ENCODE measurements around the gene SLC31A1.
"Not testable (repeated sequence)": the region's sequence is repeated elsewhere in the genome, so short reads cannot be mapped to it uniquely, and the experiment has no call there.

The SLC31A1 gene

DNA sequence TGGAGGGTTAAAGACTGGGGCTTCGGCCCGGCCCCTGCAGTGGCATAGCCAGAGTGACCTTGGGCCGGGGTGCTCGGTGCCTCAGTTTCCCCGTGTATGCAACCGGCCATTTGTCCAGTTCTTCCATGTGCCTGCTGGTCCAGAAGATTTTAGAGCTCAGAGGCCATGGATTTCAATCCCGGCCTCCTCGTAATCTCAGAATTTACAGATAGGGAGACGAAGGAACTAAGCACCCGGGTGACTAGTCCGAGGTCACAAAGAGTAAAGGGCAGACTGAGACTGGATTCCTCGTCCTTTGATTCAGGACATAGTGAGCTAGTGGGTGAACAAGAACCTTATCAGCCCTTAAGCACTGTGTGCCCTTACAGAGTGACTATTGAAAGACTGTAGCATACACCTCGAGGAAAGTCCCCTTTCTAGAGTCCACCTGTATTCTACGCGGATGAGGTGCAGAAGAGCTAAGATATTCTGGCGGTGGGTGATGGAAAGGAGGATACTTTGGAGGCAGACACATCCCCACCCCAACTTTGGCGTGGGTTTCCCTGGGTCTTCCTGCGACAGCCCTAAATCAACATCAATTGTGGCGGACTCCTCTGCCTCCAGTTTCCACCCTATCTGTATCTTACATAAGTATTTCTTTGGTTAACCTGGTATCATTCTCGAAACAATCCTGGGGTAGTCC lies 597 bp downstream of the SLC31A1 start:
- DNase-seq: no peak

DNA sequence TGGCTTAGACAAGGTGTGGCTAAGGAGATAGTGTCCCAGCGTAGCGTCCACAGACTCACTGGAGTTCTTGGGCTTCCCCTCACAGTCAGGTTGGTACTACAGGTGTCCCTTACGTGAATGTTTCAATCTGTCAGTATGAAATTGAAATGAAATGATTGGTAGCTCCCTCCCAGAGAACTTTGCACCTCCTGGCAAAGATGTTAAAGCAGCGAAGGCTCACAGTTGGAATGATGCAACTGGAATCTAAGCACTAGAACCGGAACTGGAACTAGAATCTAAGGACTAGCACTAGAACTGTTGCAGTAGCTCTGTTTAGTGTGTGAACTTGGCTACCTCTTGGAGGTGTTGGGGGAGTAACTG lies 1.1 kb downstream of the SLC31A1 start:
- DNase-seq: no peak

DNA sequence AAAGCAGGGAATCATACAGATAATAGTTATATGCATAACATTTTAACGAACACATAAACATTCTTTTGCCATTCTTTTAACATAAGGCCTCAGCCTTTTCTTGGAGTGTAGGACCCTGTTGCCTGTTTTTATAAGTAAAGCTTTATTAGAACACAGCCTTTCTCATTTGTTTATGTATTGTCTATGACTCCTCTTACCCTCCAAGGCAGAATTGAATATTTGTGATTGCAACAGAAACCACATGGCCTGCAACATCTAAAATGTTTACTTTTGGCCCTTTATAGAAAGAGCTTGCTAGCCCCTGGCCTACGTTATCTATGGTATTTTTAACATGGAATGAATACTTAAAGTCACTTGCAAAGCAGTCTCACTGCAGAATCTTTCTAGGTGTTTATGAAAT lies 2.6 kb downstream of the SLC31A1 start:
- DNase-seq: no peak

DNA sequence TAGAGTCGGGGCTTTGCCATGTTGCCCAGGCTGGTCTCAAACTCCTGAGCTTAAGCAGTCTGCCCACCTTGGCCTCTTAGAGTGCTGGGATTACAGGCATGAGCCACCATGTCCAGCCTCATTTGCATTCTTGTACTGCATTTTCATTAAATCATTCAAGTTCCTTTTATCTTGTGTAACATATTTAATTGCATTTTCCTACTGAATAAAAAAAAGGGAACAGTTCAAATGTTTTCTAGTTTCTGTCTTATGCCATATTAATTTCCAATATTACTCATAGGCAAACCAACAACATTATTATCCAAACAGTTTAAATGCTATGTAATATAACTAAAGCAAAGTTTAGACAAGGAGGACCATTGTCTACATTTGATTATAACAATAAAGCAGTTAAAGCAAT lies 6.1 kb downstream of the SLC31A1 start:
- no peak for DNase-seq

DNA sequence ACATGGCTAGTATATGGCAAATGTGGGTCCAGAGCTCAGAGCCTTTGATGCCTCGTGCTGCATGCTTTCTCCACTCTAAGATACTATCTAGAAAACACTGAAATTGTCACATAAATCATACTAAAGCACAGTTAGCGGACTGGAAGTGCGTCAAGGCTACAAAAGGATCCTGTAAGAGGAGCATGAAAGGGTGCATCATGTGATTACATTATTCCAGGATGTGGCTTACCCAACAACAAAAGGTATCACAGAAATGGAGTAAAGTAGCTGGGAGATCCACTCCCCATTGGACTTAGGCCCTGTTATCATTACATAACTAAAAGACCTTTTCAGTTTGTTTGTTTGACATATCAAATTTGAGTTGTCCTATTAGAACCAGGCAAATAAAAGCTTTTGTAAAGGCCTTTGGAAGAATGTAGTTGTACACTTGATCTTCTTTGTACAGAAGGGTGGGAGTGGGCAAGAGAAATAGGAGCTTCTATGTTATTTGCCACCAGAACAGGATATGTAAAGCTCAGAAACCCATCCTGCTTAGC lies 6.9 kb downstream of the SLC31A1 start:
- DNase-seq: no peak

DNA sequence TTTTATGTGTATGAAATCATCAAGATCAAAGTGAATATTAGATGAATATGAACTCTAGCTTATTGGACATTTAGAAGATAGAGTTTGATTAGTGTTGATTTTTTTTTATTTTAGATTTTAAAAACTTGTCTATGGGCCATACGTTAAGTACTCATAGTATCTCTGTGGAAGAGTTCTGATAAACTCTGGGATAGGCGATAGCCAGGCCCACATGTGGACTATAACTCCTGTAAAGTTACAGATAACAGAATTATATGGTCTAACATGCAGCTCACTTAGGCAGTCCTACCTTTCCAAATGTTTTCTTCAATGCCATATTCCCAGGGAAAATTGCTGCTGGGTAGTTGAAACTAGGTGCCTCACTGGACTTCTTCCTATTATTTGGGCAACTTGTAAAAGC lies 10.4 kb downstream of the SLC31A1 start:
- no peak for DNase-seq

DNA sequence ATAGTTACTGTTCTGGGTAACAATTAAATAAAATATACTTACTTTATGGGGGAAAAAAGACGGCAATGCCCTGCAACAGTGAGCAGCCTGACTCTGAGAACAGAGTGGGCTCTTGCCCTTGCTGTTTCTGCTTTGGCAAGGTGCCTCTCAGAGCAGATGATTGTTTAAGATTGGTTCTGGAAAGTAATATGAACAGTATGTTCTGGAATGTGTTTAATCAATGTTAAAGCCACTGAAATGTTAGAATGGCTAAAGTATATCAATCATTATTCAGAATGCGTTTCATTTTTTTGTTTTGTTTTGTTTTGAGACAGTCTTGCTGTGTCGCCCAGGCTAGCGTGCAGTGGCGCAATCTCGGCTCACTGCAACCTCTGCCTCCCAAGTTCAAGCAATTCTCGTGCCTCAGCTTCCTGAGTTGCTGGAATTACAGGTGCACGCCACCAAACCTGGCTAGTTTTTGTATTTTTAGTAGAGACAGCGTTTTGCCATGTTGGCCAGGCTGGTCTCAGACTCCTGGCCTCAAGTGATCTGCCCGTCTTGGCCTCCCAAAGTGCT lies 14.4 kb downstream of the SLC31A1 start:
- DNase-seq: not testable (repeated sequence)

DNA sequence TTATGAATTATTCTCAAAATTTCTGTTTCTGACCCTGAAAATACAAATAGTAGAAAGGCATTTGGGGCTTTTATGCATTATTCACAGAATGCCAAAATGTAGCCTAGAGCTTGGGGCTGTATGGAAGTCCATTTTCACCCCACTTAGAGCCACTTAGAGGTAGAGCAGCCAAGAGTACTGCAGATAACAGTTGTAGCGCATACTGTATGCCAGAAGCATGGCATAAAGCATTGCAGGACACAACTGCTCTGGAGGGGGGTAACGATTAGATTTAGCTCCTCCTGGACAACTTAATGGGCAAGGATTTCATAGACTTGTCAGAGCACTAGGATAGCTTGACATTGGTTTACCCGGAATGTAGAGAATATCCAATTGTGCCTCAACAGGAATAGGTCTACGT lies 15.7 kb downstream of the SLC31A1 start:
- DNase-seq: no peak

DNA sequence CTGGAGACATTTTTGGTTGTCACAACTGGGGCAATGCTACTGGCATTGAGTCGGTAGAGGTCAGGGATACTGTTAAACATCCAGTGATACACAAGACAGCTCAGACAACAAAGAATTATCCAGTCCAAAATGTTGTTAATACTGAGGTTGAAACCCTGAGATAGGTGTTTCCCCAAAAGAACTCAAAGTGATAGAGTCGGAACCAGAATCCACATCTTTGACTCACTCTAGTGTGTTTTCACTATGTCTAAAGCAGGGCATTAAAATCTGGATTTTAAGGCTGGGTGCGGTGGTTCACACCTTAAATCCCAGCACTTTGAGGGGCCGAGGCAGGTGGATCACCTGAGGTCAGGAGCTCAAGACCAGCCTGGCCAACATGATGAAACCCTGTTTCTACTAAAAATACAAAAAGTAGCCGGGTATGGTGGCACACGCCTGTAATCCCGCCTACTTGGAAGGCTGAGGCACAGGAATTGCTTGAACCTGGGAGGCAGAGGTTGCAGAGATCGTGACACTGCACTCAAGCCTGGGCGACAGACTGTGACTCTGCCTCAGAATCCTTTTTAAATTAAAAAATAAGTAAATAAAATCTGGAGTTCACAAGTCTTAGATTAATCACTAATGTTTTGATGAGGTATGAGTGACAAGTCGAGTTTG lies 17.0 kb downstream of the SLC31A1 start:
- no peak for DNase-seq

DNA sequence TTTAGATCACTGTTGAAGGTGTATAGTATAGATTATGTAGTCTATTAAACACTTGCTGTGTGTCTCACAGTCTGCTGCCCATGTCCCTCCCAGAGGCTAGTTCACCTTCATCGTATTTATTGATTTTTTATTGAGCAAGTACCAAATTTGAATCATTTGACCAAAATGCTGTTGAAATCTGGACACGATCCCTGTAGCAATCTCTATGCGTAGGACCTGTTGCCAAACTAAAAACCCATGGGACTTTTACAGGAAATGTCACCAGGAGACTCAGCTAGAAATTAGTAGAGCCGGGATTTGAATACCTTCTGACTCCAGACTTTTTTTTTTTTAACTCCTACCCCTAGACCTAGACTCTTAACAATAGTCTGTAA lies 17.5 kb downstream of the SLC31A1 start:
- DNase-seq: no peak

DNA sequence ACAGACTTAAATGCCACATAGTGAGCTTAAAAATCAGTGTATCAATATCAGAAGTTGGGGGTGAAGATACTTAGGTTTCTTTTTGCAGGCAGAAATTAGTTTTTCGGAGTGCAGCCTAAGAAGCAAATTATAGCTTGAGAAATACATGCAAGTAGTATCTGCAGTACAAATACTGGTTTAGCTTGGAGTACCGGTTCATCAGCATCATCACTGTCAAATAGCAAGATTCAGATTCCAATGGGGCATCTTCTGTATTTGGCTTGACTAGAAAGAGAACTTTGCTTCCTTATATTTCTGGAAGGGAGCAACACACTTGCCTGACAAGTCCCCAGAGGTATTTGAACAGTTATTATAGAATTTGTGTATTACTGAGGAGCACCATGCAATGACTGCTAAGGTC lies 19.8 kb downstream of the SLC31A1 start:
- no peak for DNase-seq

DNA sequence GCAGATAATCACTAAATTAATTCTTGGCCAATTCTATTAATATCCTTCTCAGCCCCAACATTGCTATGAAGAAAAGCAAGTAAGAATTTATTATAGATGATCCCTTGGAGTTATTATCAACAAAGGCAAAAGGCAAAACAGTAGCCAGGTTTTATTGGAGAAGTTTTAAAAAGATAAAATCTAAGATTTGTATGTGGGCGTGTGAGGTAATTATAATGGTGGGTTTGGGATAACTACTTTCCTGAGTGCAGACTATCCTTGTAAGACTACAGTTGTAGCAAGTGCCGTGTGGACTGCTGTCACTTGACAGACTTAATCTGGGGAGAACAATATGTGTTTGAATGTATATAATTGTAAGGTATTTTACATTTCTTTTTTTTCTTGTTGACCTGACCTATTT lies 23.2 kb downstream of the SLC31A1 start:
- DNase-seq: no peak

DNA sequence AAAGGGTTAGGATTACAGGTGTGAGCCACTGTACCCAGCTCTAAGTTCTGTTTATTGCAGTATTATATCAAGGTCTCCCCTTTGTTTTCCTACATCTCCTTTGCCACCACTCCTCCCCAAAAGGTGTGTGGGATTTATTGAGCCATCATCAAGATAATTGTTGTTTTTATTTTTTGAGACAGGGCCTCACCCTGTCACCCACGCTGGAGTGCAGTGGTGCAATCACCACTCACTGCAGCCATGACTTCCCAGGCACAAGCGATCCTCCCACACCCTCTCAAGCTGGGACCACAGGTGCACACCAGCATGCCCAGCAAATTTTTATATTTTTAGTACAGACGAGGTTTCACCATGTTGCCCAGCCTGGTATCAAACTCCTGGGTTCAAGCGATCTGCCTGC lies 24.6 kb downstream of the SLC31A1 start:
- no peak for DNase-seq

DNA sequence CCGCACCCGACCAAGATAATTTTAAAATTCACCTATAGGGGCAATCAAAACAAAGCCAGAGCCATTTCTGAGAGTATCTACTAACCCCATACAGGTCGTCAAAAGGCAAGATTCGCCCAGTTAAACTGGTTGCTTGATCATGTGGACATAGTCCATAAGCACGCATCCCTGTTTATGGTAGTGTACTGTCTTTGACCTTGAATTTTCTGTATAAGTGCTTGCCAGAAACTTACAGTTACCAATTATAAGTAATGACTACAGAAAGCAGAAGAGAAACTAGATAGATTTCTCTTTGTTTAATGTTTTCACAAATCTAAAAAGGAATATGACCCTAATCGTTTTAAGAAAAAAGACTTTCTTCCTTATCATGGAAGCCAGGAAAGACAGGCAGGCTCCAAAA lies 25.6 kb downstream of the SLC31A1 start:
- DNase-seq: no peak

DNA sequence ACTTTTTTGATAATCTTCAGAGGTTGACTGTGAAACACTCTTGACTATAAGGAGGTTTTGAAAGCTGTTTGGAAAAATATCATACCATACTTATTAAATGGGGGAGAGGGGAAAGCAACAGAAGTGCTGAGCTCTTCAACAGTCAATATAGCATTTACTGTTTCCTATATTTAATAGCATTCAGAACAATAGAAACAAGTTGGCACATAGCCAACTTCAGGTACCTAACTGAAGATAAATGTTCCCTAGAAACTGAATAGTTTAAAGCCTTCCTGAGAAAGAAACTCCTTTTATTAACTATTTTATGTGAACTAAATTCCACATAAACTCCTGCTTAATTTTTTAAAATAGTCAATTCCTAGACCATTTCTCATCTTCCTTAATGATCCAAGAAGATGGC lies 26.3 kb downstream of the SLC31A1 start:
- no peak for DNase-seq

DNA sequence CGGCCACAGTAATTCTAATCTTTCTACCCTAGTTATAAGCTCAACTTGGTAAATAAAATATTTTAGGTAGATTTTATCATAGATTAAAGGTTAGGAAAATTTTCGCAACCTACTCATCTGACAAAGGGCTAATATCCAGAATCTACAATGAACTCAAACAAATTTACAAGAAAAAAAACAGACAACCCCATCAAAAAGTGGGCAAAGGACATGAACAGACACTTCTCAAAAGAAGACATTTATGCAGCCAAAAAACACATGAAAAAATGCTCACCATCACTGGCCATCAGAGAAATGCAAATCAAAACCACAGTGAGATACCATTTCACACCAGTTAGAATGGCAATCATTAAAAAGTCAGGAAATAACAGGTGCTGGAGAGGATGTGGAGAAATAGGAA lies 28.3 kb downstream of the SLC31A1 start:
- DNase-seq: not testable (repeated sequence)

DNA sequence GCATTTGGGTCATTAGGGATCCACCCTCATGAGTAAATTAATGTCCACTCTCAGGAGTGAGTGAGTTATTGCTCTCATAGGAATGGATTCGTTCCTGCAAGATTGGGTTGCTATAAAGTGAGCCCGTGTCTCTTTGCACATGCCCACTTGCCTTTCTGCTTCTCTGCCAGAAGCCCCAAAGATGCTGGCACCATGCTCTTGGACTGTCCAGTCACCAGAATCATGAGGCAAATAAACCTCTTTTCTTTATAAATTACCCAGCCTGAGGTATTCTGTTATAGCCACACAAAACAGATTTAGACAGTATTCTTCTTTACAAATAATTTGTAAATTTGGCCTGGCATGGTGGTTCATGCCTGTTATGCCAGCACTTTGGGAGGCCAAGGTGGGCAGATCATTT lies 29.5 kb downstream of the SLC31A1 start:
- no peak for DNase-seq

DNA sequence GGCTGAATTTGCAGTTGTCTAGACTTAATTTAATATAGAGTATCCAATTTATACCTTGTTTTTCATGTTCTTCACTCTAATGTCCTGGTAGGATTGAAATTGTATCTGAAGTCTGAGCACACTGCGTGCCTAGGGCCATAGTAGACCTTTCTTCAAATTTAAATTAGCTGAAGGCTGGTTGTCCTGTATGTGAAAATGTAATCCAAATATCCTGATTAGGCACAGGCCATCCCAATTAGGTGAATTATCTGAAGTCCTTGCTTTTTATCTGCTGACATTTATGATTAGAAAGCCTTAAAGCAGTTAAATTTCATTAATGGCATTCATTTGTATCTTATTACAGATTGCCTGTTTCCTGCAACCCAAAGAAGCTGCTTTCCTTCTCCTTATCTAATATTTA lies 33.6 kb downstream of the SLC31A1 start:
- DNase-seq: no peak

DNA sequence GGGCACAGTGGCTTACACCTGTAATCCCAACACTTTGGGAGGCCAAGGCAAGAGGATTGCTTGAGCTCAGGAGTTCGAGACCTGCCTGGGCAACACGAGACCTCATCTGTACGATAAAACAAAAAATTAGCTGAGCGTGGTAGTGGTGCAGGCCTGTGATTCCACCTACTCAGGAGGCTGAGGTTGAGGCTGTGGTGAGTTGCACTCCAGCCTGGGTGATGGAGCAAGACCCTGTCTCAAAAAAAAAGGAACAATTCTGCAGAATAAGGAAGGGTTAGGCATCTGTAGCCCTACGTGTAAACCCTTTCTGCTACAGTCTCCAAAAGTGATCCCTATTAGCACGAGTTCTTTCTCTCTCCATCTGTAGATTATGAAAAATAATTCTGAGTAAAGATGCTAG lies 34.1 kb downstream of the SLC31A1 start:
- DNase-seq: no peak

DNA sequence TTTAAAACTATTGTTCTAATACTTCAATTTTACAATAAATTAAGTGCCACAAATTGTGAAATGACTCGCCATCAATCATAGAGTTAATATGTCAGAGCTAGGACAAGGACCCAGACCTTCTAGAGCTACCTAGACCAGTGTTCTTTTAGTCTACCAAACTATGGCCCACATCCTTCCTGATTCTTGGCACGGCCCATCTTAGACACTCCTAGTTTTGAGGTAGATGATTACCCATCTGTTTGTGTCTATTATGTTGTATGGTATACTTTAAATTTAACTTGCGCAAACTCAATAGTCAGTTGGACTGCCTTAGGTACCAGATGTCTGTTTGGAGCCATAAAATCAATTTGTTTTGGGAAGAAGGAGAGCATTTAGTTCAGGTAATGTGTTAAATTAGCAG lies 36.5 kb downstream of the SLC31A1 start:
- DNase-seq: no peak

DNA sequence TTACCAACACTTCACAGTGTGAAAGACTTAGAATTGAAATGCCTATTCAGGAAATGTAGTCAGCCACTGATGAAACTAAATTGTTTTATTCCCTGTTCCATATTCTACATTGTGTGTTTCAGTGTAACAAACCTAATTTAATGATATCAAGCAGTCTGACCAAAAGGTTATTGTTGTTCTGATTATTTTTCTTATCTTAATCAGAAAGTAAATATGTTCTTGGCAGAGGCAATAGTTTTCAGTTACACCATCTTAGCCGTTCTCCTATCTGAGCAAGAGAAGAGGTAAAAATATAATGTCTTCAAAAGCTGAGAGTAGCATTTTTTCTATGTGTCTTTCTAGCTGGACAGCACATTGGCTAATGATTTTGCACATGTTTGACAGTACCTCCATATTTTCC lies 36.9 kb downstream of the SLC31A1 start:
- DNase-seq: no peak

DNA sequence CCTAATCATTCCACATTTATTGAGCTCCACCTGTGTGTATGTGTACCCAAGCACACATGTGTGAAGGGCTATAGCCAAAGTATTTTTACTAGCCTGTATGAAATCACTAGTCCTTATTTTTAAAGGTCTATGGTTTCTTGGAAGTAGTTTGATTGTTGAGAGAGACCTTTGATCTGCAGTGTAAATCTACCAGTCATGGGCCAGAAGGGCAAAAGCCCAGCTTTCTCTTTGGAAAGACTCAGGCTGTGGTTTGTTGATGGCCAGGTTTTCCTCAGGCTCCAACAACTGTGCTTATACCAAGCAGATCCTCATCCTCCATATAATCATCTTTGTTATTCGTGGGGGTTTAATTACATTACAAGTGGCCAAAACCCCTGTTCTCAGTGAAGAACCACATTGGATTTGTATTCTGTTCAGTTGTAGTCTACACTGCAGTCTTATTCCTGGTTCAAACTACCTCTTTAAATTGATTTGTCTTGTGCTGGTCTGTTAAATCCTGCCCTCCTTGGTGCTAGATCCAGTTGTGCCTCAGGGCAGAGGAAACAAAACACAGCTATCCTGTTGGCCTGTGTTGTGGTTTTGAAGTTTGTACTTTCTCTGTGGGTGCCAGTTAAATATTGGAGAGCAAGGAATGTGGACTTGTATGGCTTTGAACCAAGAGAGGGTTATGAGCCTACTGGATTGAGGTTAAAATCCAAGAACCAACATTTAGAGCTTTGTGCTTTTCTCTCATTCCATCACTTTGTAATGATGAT lies 40.8 kb downstream of the SLC31A1 start:
- no peak for DNase-seq

DNA sequence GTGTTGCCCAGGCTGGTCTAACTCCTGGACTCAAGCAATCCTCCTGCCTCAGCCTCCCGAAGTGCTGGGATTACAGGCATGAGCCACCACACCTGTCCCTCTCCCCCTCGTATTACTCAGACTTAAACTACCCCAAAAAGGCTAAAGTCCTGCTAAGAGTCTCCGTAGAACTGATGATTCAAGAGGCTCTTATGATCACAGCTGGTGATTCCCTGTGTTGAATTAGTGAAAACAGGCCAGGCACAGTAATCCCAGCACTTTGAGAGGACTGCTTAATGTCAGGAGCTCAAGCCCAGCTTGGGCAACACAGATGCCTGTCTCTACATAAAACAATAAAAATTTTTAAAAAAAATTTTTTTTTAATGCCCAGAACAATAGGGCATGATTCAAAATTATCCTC lies 44.8 kb downstream of the SLC31A1 start:
- DNase-seq: no peak
